Neural crest cell (in vitro differentiated cells): ENCODE measurements around the gene PRKCA. TPM values are rescaled to one million over a fixed set of nuclear protein-coding genes. Genes with fewer than 3 reads are reported as not detected.

Experiments used
- DNase-seq: peaks from one replicate; pipeline ENCODE4 v3.0.0; 2021; ENCODE audit warnings: low read depth, mixed read lengths, low spot score
- H3K27ac Mint-ChIP-seq: one replicate; pipeline ENCODE4 v1.8.0; 2021; ENCODE audit warnings: mild to moderate bottlenecking, mixed read lengths; ENCODE audit not compliant: unreplicated experiment
- H3K27me3 Mint-ChIP-seq: 2 replicates; pipeline ENCODE4 v1.8.0; 2021; ENCODE audit warnings: low read depth, mild to moderate bottlenecking, mixed read lengths
- H3K36me3 Mint-ChIP-seq: 2 replicates; pipeline ENCODE4 v1.8.0; 2021; ENCODE audit warnings: low read depth, mild to moderate bottlenecking, mixed read lengths
- H3K4me1 Mint-ChIP-seq: 2 replicates; pipeline ENCODE4 v1.8.0; 2021; ENCODE audit warnings: mixed read lengths
- H3K4me3 Mint-ChIP-seq: one replicate; pipeline ENCODE4 v1.8.0; 2021; ENCODE audit warnings: mild to moderate bottlenecking, mixed read lengths
- H3K9me3 Mint-ChIP-seq: 2 replicates; pipeline ENCODE4 v1.8.0; 2021; ENCODE audit warnings: mixed read lengths
- total RNA-seq: library from RNA; stranded (reverse); gene quantifications from 2 replicates; pipeline ENCODE4 v1.2.1, GENCODE V29; 2021
- TF ChIP-seq, protein P1 (sequence below): fragments of 200-600 bp; sonication (generic); conservative IDR thresholded peaks from 2 replicates; pipeline ENCODE4 v1.5.0; 2021; ENCODE audit warnings: antibody characterized with exemption, mild to moderate bottlenecking

Gene PRKCA
- total RNA-seq, 1 donor from 2014 or later, result 22.7 TPM

DNA sequence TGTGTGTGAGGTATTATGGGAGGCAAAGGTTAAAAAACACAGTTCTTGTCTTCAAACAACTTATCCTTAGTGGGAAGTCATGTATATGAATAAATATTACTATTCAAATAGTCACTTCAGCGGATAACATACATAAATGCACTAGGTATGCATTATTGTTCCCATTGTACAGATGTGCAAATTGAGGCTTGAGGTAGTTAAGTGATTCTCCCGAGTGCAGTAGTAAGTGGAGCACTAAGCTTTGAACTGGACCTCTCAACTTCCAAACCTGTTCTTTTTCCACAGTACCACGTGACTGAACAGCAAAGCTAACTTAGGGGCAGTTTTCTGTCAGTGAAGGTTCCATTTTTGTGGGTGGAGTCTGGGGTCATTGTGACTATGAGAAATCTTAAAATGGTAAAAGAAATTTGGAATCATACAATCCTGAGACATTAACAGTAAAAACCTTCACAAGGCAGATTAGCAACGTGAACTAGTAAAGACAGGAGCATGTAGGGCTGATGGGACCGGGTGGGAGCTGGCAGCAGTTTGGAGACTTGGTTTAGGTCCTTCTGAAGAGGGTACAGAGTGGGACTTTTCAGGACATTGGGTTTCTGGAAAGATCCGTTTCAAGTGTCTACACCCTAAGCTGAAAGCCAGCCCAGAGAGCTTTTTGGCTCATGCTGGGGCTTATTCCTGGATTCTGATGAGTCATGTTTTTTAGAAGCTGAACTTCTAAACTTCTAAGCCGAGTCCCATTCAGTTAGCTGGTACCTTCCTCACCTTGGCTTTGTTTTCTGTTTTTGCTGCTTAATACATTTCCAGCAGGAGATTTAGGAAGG is 204.9 kb downstream of the PRKCA start:
- Mint-ChIP-seq H3K9me3 (no peaks in the 10 kb centered on the region), H3K4me1 (no peaks in the 10 kb centered on the region), H3K27ac (no peak overlapping the region), H3K27me3 (no peaks in the 10 kb centered on the region), H3K4me3 (no peak overlapping the region), H3K36me3 (no peaks in the 10 kb centered on the region)
- TF ChIP-seq, protein P1, sequence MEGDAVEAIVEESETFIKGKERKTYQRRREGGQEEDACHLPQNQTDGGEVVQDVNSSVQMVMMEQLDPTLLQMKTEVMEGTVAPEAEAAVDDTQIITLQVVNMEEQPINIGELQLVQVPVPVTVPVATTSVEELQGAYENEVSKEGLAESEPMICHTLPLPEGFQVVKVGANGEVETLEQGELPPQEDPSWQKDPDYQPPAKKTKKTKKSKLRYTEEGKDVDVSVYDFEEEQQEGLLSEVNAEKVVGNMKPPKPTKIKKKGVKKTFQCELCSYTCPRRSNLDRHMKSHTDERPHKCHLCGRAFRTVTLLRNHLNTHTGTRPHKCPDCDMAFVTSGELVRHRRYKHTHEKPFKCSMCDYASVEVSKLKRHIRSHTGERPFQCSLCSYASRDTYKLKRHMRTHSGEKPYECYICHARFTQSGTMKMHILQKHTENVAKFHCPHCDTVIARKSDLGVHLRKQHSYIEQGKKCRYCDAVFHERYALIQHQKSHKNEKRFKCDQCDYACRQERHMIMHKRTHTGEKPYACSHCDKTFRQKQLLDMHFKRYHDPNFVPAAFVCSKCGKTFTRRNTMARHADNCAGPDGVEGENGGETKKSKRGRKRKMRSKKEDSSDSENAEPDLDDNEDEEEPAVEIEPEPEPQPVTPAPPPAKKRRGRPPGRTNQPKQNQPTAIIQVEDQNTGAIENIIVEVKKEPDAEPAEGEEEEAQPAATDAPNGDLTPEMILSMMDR, result no peak
- no peak for DNase-seq

DNA sequence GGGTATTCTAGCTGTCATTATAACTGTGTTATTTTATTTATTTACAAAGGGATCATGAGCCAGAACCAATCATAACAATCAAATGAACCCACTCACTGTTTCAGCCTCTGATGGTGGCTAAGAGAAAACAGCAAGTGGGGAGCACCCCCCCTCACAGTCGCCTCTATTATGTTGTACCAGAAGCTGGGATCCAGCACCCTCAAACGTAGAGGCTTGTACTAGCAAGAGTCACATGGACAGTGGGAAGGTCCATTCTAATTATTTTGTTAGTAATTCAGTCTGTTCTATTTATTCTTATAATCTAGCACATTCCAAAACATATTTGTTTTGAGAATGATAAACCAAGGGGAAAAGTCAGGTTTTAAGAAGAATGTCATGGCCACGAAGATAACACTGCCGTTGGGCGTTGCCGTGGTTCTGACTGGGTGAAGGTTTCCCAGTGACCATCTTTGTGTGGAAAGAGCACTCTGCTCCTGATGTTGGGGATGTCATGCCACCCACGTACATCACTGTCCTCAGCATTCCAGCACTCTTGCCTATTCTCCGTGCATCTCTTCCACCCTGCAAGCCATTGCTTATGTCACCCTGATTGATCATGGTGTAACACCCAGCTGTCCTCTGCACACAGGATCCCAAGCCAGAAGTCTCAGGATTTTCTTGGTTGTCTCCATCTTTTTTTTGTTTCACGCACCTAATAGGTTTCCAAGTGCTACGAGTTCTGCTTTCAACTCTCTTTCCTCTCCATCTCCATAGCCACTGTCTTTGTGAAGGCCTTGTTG is 205.8 kb downstream of the PRKCA start:
- H3K36me3 Mint-ChIP-seq, result no peaks in the 10 kb centered on the region
- no peaks in the 10 kb centered on the region for H3K27me3 Mint-ChIP-seq
- H3K9me3 Mint-ChIP-seq, result no peaks in the 10 kb centered on the region
- H3K4me1 Mint-ChIP-seq, result no peaks in the 10 kb centered on the region
- TF ChIP-seq, protein P1, result no peak
- DNase-seq, result no peak
- H3K27ac Mint-ChIP-seq, result no peak overlapping the region
- H3K4me3 Mint-ChIP-seq, result no peak overlapping the region

DNA sequence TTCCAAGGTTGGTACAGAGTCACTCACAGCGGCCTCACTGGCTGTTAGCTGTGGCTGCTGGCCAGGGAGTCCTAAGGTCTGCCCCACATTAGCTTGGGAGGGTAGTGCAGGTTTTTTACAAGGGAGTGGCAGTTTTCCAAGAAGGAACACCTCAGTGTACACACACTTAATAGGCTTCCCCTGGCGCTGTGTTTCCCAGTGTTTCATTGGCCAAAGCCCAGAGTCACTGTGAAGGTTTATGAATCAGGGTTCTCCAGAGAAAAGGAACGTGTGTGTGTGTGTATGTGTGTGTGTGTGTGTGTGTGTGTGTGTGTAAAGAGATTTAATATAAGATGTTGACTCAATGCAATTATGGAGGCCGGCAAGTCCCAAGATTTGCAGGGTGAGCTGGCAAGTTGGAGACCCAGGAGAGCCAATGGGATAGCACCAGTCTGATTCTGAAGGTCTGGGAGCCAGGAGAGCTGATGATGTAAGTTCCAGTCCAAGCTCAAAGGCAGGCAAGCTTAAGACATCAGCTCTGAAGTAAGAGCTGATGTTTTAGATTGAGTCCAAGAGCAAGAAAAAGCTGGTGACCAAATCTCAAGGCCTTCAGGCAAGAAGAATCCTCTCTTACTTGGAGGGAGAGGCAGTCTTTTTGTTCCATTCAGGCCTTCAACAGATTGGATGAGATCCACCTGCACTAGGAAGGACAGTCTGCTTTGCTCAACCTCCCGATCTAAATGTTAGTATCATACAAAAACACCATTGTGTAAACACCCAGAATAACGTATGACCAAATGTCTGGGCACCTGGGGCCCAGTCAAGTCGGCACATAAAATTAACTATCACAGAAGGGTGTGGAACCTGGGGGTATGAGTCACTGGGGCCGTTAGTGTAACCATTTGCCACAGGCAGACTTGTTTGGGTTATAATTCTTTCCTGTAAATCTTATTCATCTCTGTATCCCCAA is 206.8 kb downstream of the PRKCA start:
- Mint-ChIP-seq H3K4me1 (no peaks in the 10 kb centered on the region), H3K27me3 (no peaks in the 10 kb centered on the region), H3K27ac (no peak overlapping the region), H3K4me3 (no peak overlapping the region), H3K9me3 (no peaks in the 10 kb centered on the region), H3K36me3 (no peaks in the 10 kb centered on the region)
- no peak for DNase-seq
- TF ChIP-seq, protein P1, result no peak

- DNase-seq, result no peak
- Mint-ChIP-seq H3K9me3 (no peaks in the 10 kb centered on the region), H3K36me3 (no peaks in the 10 kb centered on the region), H3K4me3 (no peak overlapping the region), H3K27me3 (no peaks in the 10 kb centered on the region), H3K4me1 (no peaks in the 10 kb centered on the region), H3K27ac (no peak overlapping the region)
- TF ChIP-seq, protein P1, result no peak
Measured at GRCh38 chr17:66509926-66510325, 207.5 kb downstream of the PRKCA start.

DNA sequence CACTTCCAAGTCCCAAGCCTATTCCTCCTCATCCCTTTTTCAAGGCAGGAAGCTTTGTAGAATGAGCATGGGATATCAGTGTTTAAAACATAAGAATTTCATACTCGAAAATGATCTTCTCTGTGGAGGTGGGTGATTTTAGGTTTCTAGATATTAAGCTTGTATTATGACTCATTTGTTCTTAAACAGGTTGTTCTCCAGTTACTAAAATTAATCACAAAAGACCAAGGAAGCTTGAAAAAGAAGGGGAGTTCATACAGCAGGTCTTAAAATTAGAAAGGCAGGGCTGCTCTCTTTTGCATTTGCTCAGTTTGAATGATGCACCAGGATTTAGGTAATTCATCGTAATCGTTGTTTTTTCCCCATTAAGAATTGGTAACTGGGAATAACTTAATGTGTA is 208.7 kb downstream of the PRKCA start:
- Mint-ChIP-seq H3K27me3 (no peaks in the 10 kb centered on the region), H3K4me1 (peaks cover 4% of the 10 kb centered on the region), H3K36me3 (no peaks in the 10 kb centered on the region), H3K4me3 (no peak overlapping the region), H3K9me3 (no peaks in the 10 kb centered on the region), H3K27ac (no peak overlapping the region)
- DNase-seq, result no peak
- TF ChIP-seq, protein P1, result no peak
